IMR-90 (cell line): ENCODE measurements around the gene ACBD3. TPM values are rescaled to one million over a fixed set of nuclear protein-coding genes. Genes with fewer than 3 reads are reported as not detected.

ENCODE experiments used
- ATAC-seq: fragments of 200-7000 bp; cut with Tn5 transposase; 2 replicates; pipeline ENCODE4 v1.9.1; 2020; ENCODE audit warnings: low read depth, mild to moderate bottlenecking, moderate library complexity
- BruUV-seq: library from RNA; stranded (reverse); fragments of 400-500 nt; replicated peaks from 2 replicates; lab custom pipeline; 2021; lab: Mats Ljungman, UMichigan
- CTCF ChIA-PET: fragments of 300-600 bp; formaldehyde crosslinking; extraction: SDS; loops from one replicate; lab custom pipeline; 2021; ENCODE audit warnings: antibody characterized with exemption; lab: Yijun Ruan, JAX
- POLR2A ChIA-PET: fragments of 300-600 bp; sonication (Branson Sonifier 250); formaldehyde crosslinking; loops from one replicate; lab custom pipeline; 2022; ENCODE audit warnings: antibody characterized with exemption; ENCODE audit not compliant: unreplicated experiment; lab: Charles Lee
- DNase-seq: peaks from one replicate; pipeline ENCODE4 v3.0.0; 2013
- H2AFZ ChIP-seq: replicated peaks from 2 replicates; pipeline ENCODE3; 2013; ENCODE audit warnings: low read length, mild to moderate bottlenecking; ENCODE audit not compliant: poor library complexity
- H2AK5ac ChIP-seq: 2 replicates; pipeline ENCODE4 v1.6.1; 2013; ENCODE audit warnings: low read depth, low read length, inconsistent platforms
- H2AK9ac ChIP-seq: replicated peaks from 2 replicates; pipeline ENCODE3; 2013; ENCODE audit warnings: mild to moderate bottlenecking, low read depth, low read length, moderate library complexity; ENCODE audit not compliant: poor library complexity
- H2BK120ac ChIP-seq: 2 replicates; pipeline ENCODE4 v1.6.1; 2013; ENCODE audit warnings: low read depth, low read length, inconsistent platforms
- H2BK15ac ChIP-seq: 3 replicates; pipeline ENCODE4 v1.6.1; 2013; ENCODE audit warnings: low read depth, low read length, inconsistent platforms
- H2BK20ac ChIP-seq: 2 replicates; pipeline ENCODE4 v1.6.1; 2013; ENCODE audit warnings: low read depth, mild to moderate bottlenecking, inconsistent platforms, low read length, moderate library complexity
- H2BK5ac ChIP-seq: 2 replicates; pipeline ENCODE4 v1.6.1; 2013; ENCODE audit warnings: mild to moderate bottlenecking, low read depth, low read length, inconsistent platforms; ENCODE audit not compliant: poor library complexity, severe bottlenecking
- H3K14ac ChIP-seq: replicated peaks from 2 replicates; pipeline ENCODE4 v1.6.1; 2013; ENCODE audit warnings: low read depth, low read length, inconsistent platforms
- H3K18ac ChIP-seq: 2 replicates; pipeline ENCODE4 v1.6.1; 2013; ENCODE audit warnings: low read depth, low read length, control low read depth
- H3K23ac ChIP-seq: 2 replicates; pipeline ENCODE4 v1.6.1; 2013; ENCODE audit warnings: low read depth, low read length, inconsistent platforms
- H3K27ac ChIP-seq: 2 replicates; pipeline ENCODE4 v1.5.1; 2013; ENCODE audit warnings: mild to moderate bottlenecking, control low read depth, low read length; ENCODE audit not compliant: insufficient read depth
- H3K27me3 ChIP-seq: 2 replicates; pipeline ENCODE4 v1.6.1; 2013; ENCODE audit warnings: low read length; ENCODE audit not compliant: control insufficient read depth, insufficient read depth
- H3K36me3 ChIP-seq: 2 replicates; pipeline ENCODE4 v1.6.1; 2013; ENCODE audit warnings: low read length, mixed read lengths; ENCODE audit not compliant: control insufficient read depth, insufficient read depth
- H3K4ac ChIP-seq: 2 replicates; pipeline ENCODE4 v1.6.1; 2013; ENCODE audit warnings: low read depth, low read length, inconsistent platforms
- H3K4me1 ChIP-seq: 2 replicates; pipeline ENCODE4 v1.6.1; 2013; ENCODE audit warnings: low read length, mixed read lengths; ENCODE audit not compliant: control insufficient read depth, insufficient read depth
- H3K4me2 ChIP-seq: 2 replicates; pipeline ENCODE4 v1.6.1; 2013; ENCODE audit warnings: low read depth, mild to moderate bottlenecking, control low read depth, low read length, moderate library complexity
- H3K4me3 ChIP-seq: 2 replicates; pipeline ENCODE4 v1.5.1; 2013; ENCODE audit warnings: low read depth, mild to moderate bottlenecking, control low read depth, low read length, moderate library complexity; ENCODE audit not compliant: insufficient read depth
- H3K56ac ChIP-seq: 2 replicates; pipeline ENCODE4 v1.6.1; 2013; ENCODE audit warnings: low read length, inconsistent platforms; ENCODE audit not compliant: insufficient read depth; ENCODE audit errors: extremely low read depth
- H3K79me1 ChIP-seq, 2 experiments: 2 replicates each; pipeline ENCODE4 v1.6.1; 2013; ENCODE audit warnings: low read length in 2 of 2, inconsistent platforms in 1 of 2, low read depth in 1 of 2
- H3K9ac ChIP-seq: 2 replicates; pipeline ENCODE4 v1.6.1; 2013; ENCODE audit warnings: low read depth, low read length, control low read depth
- H3K9me1 ChIP-seq: 2 replicates; pipeline ENCODE4 v1.6.1; 2013; ENCODE audit warnings: low read length, inconsistent platforms; ENCODE audit not compliant: insufficient read depth
- H3K9me3 ChIP-seq: 2 replicates; pipeline ENCODE4 v1.6.1; 2013; ENCODE audit warnings: low read length; ENCODE audit not compliant: control insufficient read depth, insufficient read depth
- H4K20me1 ChIP-seq: 2 replicates; pipeline ENCODE4 v1.6.1; 2013; ENCODE audit warnings: low read length, inconsistent platforms; ENCODE audit not compliant: insufficient read depth
- H4K5ac ChIP-seq: 2 replicates; pipeline ENCODE4 v1.6.1; 2013; ENCODE audit warnings: mild to moderate bottlenecking, low read depth, low read length, control low read depth
- H4K8ac ChIP-seq, 2 experiments: 2 replicates each; pipeline ENCODE4 v1.6.1; 2013; ENCODE audit warnings: low read depth in 2 of 2, low read length in 2 of 2, control low read depth in 1 of 2, inconsistent platforms in 1 of 2
- H4K91ac ChIP-seq: 2 replicates; pipeline ENCODE4 v1.6.1; 2013; ENCODE audit warnings: low read depth, low read length, inconsistent platforms; ENCODE audit not compliant: insufficient read depth
- BHLHE40 ChIP-seq: fragments of 150-350 bp; IDR thresholded peaks from 2 replicates; pipeline ENCODE4 v1.6.1; 2016; ENCODE audit warnings: mild to moderate bottlenecking, low read depth, low read length
- CEBPB ChIP-seq: IDR thresholded peaks from 2 replicates; pipeline ENCODE4 v1.6.1; 2012; ENCODE audit warnings: low read depth, low read length, improper control_type of control experiment
- CHD1 ChIP-seq: IDR thresholded peaks from 2 replicates; pipeline ENCODE4 v1.6.1; 2012; ENCODE audit warnings: low read depth, low read length, improper control_type of control experiment
- CTCF ChIP-seq: conservative IDR thresholded peaks from 2 replicates; pipeline ENCODE4 v1.5.1; 2012; ENCODE audit warnings: mild to moderate bottlenecking, low read depth, low read length, improper control_type of control experiment
- FOS ChIP-seq: fragments of 150-350 bp; IDR thresholded peaks from 2 replicates; pipeline ENCODE4 v1.6.1; 2016; ENCODE audit warnings: low read depth, low read length
- MAFK ChIP-seq: IDR thresholded peaks from 2 replicates; pipeline ENCODE4 v1.6.1; 2012; ENCODE audit warnings: low read depth, low read length, improper control_type of control experiment
- MAZ ChIP-seq: IDR thresholded peaks from 2 replicates; pipeline ENCODE4 v1.6.1; 2012; ENCODE audit warnings: low read depth, mild to moderate bottlenecking, low read length, improper control_type of control experiment, moderate library complexity, borderline replicate concordance
- MXI1 ChIP-seq: IDR thresholded peaks from 2 replicates; pipeline ENCODE4 v1.6.1; 2012; ENCODE audit warnings: low read depth, mild to moderate bottlenecking, low read length, moderate library complexity, borderline replicate concordance
- NFE2L2 ChIP-seq: fragments of 150-350 bp; IDR thresholded peaks from 2 replicates; pipeline ENCODE4 v1.6.1; 2016; ENCODE audit warnings: low read depth, mild to moderate bottlenecking, low read length
- POLR2A ChIP-seq: IDR thresholded peaks from 2 replicates; pipeline ENCODE4 v1.6.1; 2012; ENCODE audit warnings: mild to moderate bottlenecking, low read depth, low read length
- RAD21 ChIP-seq: IDR thresholded peaks from 2 replicates; pipeline ENCODE4 v1.6.1; 2012; ENCODE audit warnings: low read length, improper control_type of control experiment
- RCOR1 ChIP-seq: IDR thresholded peaks from 2 replicates; pipeline ENCODE4 v1.6.1; 2012; ENCODE audit warnings: mild to moderate bottlenecking, low read length, improper control_type of control experiment; ENCODE audit not compliant: insufficient replicate concordance
- RFX5 ChIP-seq: IDR thresholded peaks from 2 replicates; pipeline ENCODE4 v1.8.0; 2012; ENCODE audit warnings: low read depth, mild to moderate bottlenecking, low read length, moderate library complexity
- SMC3 ChIP-seq: fragments of 150-350 bp; IDR thresholded peaks from 2 replicates; pipeline ENCODE4 v1.6.1; 2016; ENCODE audit warnings: low read depth, mild to moderate bottlenecking, antibody characterized with exemption, low read length, moderate library complexity
- USF2 ChIP-seq: fragments of 150-350 bp; IDR thresholded peaks from 2 replicates; pipeline ENCODE4 v1.6.1; 2017; ENCODE audit warnings: mild to moderate bottlenecking, antibody characterized with exemption, low read length, low read depth
- WGBS, 2 experiments: methylation state at CpG; one replicate each; pipeline versions ENCODE4 v1.1.5 to v1.1.7; 2013; ENCODE audit warnings: missing lambda C conversion rate in 2 of 2; ENCODE audit not compliant: insufficient read length in 1 of 2; ENCODE audit errors: extremely low coverage in 2 of 2; 5-methylcytosine and 5-hydroxymethylcytosine counted together
- dilution Hi-C: fragments of 300-500 bp; cut with HindIII; formaldehyde crosslinking; loops from one replicate; pipeline ENCODE4 v1.14.3; 2018; ENCODE audit warnings: low sequenced_read_pairs; ENCODE audit not compliant: unreplicated experiment
- in situ Hi-C: fragments of 300-500 bp; cut with MboI; formaldehyde crosslinking; loops from 3 replicates; pipeline ENCODE4 v1.14.3; 2019; ENCODE audit warnings: low sequenced_read_pairs, inconsistent platforms, mixed read lengths
- intact Hi-C: fragments of 100-400 bp; cut with micrococcal nuclease; formaldehyde crosslinking; loops from 2 replicates; pipeline ENCODE4 v1.10.0; 2022
- polyA plus RNA-seq, 3 experiments: library from polyadenylated mRNA; depleted of rRNA; stranded (reverse); fragments of >200 nt; gene quantifications; 2 replicates each; pipeline ENCODE4 v1.2.3, GENCODE V29; 2012; ENCODE audit warnings: low replicate concordance in 1 of 3
- total RNA-seq: library from RNA; depleted of rRNA; stranded (reverse); fragments of >200 nt; gene quantifications from 2 replicates; pipeline ENCODE4 v1.2.3, GENCODE V29; 2012

The ACBD3 gene
- total and polyA plus RNA-seq, 2 of the 4 experiments (the other 2 are of a cell fraction), result 30.3 to 59.7 TPM

DNA sequence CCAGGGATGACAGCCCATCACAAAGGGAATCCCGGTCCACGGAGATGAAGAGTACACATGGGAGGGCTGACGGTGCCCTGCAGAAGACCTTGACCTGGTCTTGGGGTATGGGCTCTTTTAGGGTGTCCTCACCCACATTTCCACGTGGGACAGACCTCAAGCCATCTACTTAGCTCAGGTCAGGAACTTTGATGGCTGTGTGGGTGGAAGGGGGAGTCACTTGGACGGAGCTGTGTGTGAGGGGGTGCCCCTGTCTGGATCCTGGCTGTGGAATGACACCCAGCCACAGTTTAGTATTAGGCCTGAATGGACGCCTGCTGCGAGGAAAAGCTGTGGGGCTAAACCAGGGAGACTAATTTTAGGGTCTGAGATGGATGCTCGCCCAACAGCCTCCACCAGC, 26.0 kb upstream of the ACBD3 start:
- dilution Hi-C loops, result no loop called here
- TF ChIP-seq MAFK (no peak), RAD21 (no peak), CTCF (no peak), RCOR1 (no peak), MXI1 (no peak), USF2 (no peak), CHD1 (no peak), BHLHE40 (no peak), CEBPB (no peak), FOS (no peak), NFE2L2 (no peak), MAZ (no peak), POLR2A (no peak), SMC3 (no peak), RFX5 (no peak)
- Histone ChIP-seq H3K9ac (no peak overlapping the region), H3K23ac (no peak overlapping the region), H2BK120ac (no peak overlapping the region), H4K8ac (no peak overlapping the region), H2BK15ac (no peak overlapping the region), H3K14ac (no peak overlapping the region), H3K4me2 (no peak overlapping the region), H3K27ac (no peak overlapping the region), H3K79me1 (no peaks in the 10 kb centered on the region), H3K4me3 (no peak overlapping the region), H3K9me1 (no peaks in the 10 kb centered on the region), H3K27me3 (peaks cover 27% of the 10 kb centered on the region), H3K56ac (no peak overlapping the region), H3K18ac (no peak overlapping the region), H2AFZ (peak overlapping the region; percentile 58), H4K20me1 (no peaks in the 10 kb centered on the region), H3K9me3 (no peaks in the 10 kb centered on the region), H2AK5ac (no peak overlapping the region), H2AK9ac (peak overlapping the region; percentile 23), H2BK5ac (no peak overlapping the region), H3K4ac (no peak overlapping the region), H3K36me3 (no peaks in the 10 kb centered on the region), H4K5ac (no peak overlapping the region), H4K91ac (no peak overlapping the region), H3K4me1 (no peaks in the 10 kb centered on the region), H2BK20ac (no peak overlapping the region)
- WGBS, 2 experiments, result no CpG with 5 or more reads among the region's 8 CpGs
- in situ Hi-C loops, result no loop called here
- no peak for ATAC-seq
- BruUV-seq, result no TSS peak
- CTCF ChIA-PET, result no interaction called here
- intact Hi-C loops, result no loop called here
- no peak for DNase-seq
- POLR2A ChIA-PET, result no interaction called here
